Vagina (tissue), 2 donors: Measurements from ENCODE around the gene HEBP2. TPM values are rescaled to one million over a fixed set of nuclear protein-coding genes. Genes with fewer than 3 reads are reported as not detected.

Experiments
- DNase-seq, 2 donors: peaks; one replicate each; pipeline ENCODE4 v3.0.0-alpha.2; 2017; ENCODE audit errors: extremely low spot score in 2 of 2
- H3K27ac ChIP-seq: fragments of 200-600 bp; sonication (generic); one replicate; pipeline ENCODE4 v1.5.1; 2019
- H3K27me3 ChIP-seq: fragments of 200-600 bp; sonication (generic); one replicate; pipeline ENCODE4 v1.5.1; 2019
- H3K36me3 ChIP-seq, 2 donors: fragments of 200-600 bp; sonication (generic); one replicate each; pipeline ENCODE4 v1.5.1; 2017 to 2019
- H3K4me1 ChIP-seq: fragments of 200-600 bp; sonication (generic); one replicate; pipeline ENCODE4 v1.5.1; 2019
- H3K4me3 ChIP-seq, 2 donors: fragments of 200-600 bp; sonication (generic); 1 replicate in 1 of 2; 2 replicates in 1 of 2; pipeline ENCODE4 v1.5.1; 2016 to 2019
- H3K9me3 ChIP-seq: fragments of 200-600 bp; sonication (generic); one replicate; pipeline ENCODE4 v1.5.1; 2019
- POLR2A ChIP-seq, 2 donors: fragments of 450-650 bp; IDR thresholded peaks; one replicate each; pipeline ENCODE4 v1.6.1; 2017; ENCODE audit warnings: antibody characterized with exemption in 2 of 2, mild to moderate bottlenecking in 2 of 2, moderate library complexity in 2 of 2
- POLR2AphosphoS5 ChIP-seq, 2 donors: sonication (generic); formaldehyde crosslinking; IDR thresholded peaks; one replicate each; pipeline ENCODE4 v1.9.0; 2017; ENCODE audit warnings: antibody characterized with exemption in 2 of 2, mild to moderate bottlenecking in 2 of 2, low read depth in 1 of 2; ENCODE audit not compliant: insufficient read depth in 1 of 2
- intact Hi-C: fragments of 100-400 bp; cut with DNase I; formaldehyde crosslinking; loops from one replicate; pipeline ENCODE4 v1.15.1; 2023
- total RNA-seq: library from RNA; depleted of rRNA; stranded (reverse); fragments of >200 nt; gene quantifications from one replicate; pipeline ENCODE4 v1.2.3, GENCODE V29; 2016
- TF ChIP-seq, protein P1 (sequence below), 3 experiments: fragments of 450-650 bp in 2 of 3; fragments of 200-600 bp in 1 of 3; sonication (generic) in 1 of 3; IDR thresholded peaks; one replicate each; pipeline ENCODE4 v1.5.1; 2017 to 2019; ENCODE audit warnings: antibody characterized with exemption in 3 of 3, mild to moderate bottlenecking in 2 of 3, moderate library complexity in 2 of 3

HEBP2 gene
- total RNA-seq, 1 donor from 2014 or later = 62.4 TPM

DNA sequence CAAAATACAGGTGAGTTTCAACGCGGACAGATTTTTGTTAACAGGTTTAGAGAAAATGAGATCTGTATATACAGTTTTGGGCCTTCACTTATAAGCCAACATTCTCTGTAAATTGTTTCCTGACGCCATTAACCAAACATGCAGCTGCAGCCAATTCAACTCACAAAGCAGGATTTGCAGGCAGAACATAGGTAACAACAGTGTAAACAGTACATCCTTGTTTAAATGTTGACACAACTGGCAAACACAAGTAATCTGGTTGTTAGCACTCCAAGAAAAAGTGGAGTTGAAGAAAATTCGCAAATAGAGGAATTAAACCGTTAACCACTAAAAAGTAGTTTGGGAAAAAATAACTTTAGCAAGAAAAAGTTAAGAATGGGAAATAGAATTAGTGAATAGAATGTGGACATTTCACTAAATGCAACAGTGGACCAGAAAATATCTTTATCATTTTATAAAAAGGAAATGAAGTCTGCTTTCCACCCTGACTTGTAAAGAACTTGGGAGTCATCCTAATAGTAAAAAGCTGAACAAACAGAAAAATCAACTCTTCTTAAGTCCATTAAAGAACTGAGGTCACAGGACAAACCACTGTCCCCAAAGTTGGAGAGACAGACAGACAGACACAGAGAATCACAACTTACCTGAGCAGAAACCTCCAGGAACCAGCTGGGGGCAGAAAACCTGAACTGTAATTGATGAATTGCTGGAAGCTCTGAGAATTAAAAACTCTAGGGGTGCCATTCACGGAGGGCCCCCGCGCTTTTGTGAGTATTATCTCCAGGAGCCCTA, 16.2 kb upstream of the HEBP2 start:
- intact Hi-C loops = no loop called here
- H3K9me3 ChIP-seq = no peaks in the 10 kb centered on the region
- H3K27ac ChIP-seq = no peak overlapping the region
- no peak for DNase-seq
- no peak overlapping the region for H3K4me3 ChIP-seq
- H3K36me3 ChIP-seq = no peaks in the 10 kb centered on the region
- no peaks in the 10 kb centered on the region for H3K27me3 ChIP-seq
- TF ChIP-seq POLR2A (IDR thresholded peaks at IDR 0.05) = no peak
- no peak for TF ChIP-seq POLR2AphosphoS5 (IDR thresholded peaks at IDR 0.05; ENCODE audit: insufficient read depth in 1 of 2, low read depth in 1 of 2)
- TF ChIP-seq, protein P1, sequence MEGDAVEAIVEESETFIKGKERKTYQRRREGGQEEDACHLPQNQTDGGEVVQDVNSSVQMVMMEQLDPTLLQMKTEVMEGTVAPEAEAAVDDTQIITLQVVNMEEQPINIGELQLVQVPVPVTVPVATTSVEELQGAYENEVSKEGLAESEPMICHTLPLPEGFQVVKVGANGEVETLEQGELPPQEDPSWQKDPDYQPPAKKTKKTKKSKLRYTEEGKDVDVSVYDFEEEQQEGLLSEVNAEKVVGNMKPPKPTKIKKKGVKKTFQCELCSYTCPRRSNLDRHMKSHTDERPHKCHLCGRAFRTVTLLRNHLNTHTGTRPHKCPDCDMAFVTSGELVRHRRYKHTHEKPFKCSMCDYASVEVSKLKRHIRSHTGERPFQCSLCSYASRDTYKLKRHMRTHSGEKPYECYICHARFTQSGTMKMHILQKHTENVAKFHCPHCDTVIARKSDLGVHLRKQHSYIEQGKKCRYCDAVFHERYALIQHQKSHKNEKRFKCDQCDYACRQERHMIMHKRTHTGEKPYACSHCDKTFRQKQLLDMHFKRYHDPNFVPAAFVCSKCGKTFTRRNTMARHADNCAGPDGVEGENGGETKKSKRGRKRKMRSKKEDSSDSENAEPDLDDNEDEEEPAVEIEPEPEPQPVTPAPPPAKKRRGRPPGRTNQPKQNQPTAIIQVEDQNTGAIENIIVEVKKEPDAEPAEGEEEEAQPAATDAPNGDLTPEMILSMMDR (IDR thresholded peaks at IDR 0.05) = no peak
- H3K4me1 ChIP-seq = no peaks in the 10 kb centered on the region

DNA sequence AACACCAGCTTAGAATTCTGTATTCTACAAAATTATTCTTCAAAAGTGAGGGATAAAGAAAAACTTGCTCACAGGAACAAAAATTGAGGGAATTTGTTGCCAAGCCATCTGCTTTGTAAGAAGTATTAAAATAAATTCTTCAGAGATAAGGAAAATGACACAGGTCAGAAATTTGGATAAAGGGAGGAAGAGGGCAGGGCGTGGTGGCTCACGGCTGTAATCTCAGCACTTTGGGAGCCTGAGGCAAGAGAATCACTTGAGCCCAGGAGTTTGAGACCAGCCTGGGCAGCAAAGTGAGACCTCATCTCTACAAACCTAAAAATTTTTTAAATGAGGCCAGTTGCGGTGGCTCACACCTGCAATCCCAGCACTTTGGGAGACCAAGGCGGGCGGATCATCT, 14.5 kb upstream of the HEBP2 start:
- no peaks in the 10 kb centered on the region for H3K27me3 ChIP-seq
- TF ChIP-seq POLR2A (IDR thresholded peaks at IDR 0.05) = no peak
- TF ChIP-seq, protein P1 (IDR thresholded peaks at IDR 0.05) = no peak
- TF ChIP-seq POLR2AphosphoS5 (IDR thresholded peaks at IDR 0.05; ENCODE audit: insufficient read depth in 1 of 2, low read depth in 1 of 2) = no peak
- no peak for DNase-seq
- H3K4me1 ChIP-seq = no peaks in the 10 kb centered on the region
- no peak overlapping the region for H3K4me3 ChIP-seq
- H3K36me3 ChIP-seq = no peaks in the 10 kb centered on the region
- no peaks in the 10 kb centered on the region for H3K9me3 ChIP-seq
- H3K27ac ChIP-seq = no peak overlapping the region
- intact Hi-C loops = no loop called here

- Histone ChIP-seq H3K27me3 (no peaks in the 10 kb centered on the region), H3K36me3 (no peaks in the 10 kb centered on the region), H3K4me3 (no peak overlapping the region), H3K9me3 (no peaks in the 10 kb centered on the region), H3K27ac (no peak overlapping the region), H3K4me1 (no peaks in the 10 kb centered on the region)
- no peak for DNase-seq
- no peak for TF ChIP-seq POLR2A (IDR thresholded peaks at IDR 0.05)
- TF ChIP-seq POLR2AphosphoS5 (IDR thresholded peaks at IDR 0.05; ENCODE audit: insufficient read depth in 1 of 2, low read depth in 1 of 2) = no peak
- TF ChIP-seq, protein P1 (IDR thresholded peaks at IDR 0.05) = no peak
- intact Hi-C loops = no loop called here
Observed at GRCh38 chr6:138393871-138394783, 9.9 kb upstream of the HEBP2 start.

DNA sequence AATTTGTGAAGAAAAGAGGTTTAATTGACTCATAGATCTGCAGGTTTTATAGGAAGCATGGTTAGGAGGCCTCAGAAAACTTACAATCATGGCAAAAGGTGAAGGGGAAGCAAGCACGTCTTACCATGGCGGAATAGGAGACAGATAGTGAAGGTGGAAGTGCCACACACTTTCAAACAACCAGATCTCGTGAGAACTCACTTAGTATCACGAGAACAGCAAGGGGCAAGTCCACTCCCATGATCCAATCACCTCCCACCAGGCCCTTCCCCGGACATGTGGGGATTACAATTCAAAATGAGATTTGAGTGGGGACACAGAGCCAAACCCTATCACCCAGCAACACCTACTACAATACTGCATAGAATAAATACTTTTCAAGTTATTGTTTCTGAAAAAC, 7.3 kb upstream of the HEBP2 start:
- H3K4me1 ChIP-seq = no peaks in the 10 kb centered on the region
- no peaks in the 10 kb centered on the region for H3K36me3 ChIP-seq
- H3K27me3 ChIP-seq = no peaks in the 10 kb centered on the region
- H3K4me3 ChIP-seq = no peak overlapping the region
- intact Hi-C loops = no loop called here
- H3K9me3 ChIP-seq = no peaks in the 10 kb centered on the region
- TF ChIP-seq POLR2AphosphoS5 (IDR thresholded peaks at IDR 0.05; ENCODE audit: insufficient read depth in 1 of 2, low read depth in 1 of 2) (no peak), POLR2A (IDR thresholded peaks at IDR 0.05) (no peak)
- TF ChIP-seq, protein P1 (IDR thresholded peaks at IDR 0.05) = no peak
- DNase-seq = no peak
- no peak overlapping the region for H3K27ac ChIP-seq
